IMR-90 (cell line): ENCODE results near the gene GRIA4. TPM values are rescaled to one million over a fixed set of nuclear protein-coding genes. Genes with fewer than 3 reads are reported as not detected.

Experiments used
- ATAC-seq: fragments of 200-7000 bp; cut with Tn5 transposase; 2 replicates; pipeline ENCODE4 v1.9.1; 2020; ENCODE audit warnings: low read depth, mild to moderate bottlenecking, moderate library complexity
- BruUV-seq: library from RNA; stranded (reverse); fragments of 400-500 nt; replicated peaks from 2 replicates; lab custom pipeline; 2021; lab: Mats Ljungman, UMichigan
- CTCF ChIA-PET: fragments of 300-600 bp; formaldehyde crosslinking; extraction: SDS; loops from one replicate; lab custom pipeline; 2021; ENCODE audit warnings: antibody characterized with exemption; lab: Yijun Ruan, JAX
- POLR2A ChIA-PET: fragments of 300-600 bp; sonication (Branson Sonifier 250); formaldehyde crosslinking; loops from one replicate; lab custom pipeline; 2022; ENCODE audit warnings: antibody characterized with exemption; ENCODE audit not compliant: unreplicated experiment; lab: Charles Lee
- DNase-seq: peaks from one replicate; pipeline ENCODE4 v3.0.0; 2013
- H2AFZ ChIP-seq: replicated peaks from 2 replicates; pipeline ENCODE3; 2013; ENCODE audit warnings: low read length, mild to moderate bottlenecking; ENCODE audit not compliant: poor library complexity
- H2AK5ac ChIP-seq: 2 replicates; pipeline ENCODE4 v1.6.1; 2013; ENCODE audit warnings: low read depth, low read length, inconsistent platforms
- H2AK9ac ChIP-seq: replicated peaks from 2 replicates; pipeline ENCODE3; 2013; ENCODE audit warnings: mild to moderate bottlenecking, low read depth, low read length, moderate library complexity; ENCODE audit not compliant: poor library complexity
- H2BK120ac ChIP-seq: 2 replicates; pipeline ENCODE4 v1.6.1; 2013; ENCODE audit warnings: low read depth, low read length, inconsistent platforms
- H2BK15ac ChIP-seq: 3 replicates; pipeline ENCODE4 v1.6.1; 2013; ENCODE audit warnings: low read depth, low read length, inconsistent platforms
- H2BK20ac ChIP-seq: 2 replicates; pipeline ENCODE4 v1.6.1; 2013; ENCODE audit warnings: low read depth, mild to moderate bottlenecking, inconsistent platforms, low read length, moderate library complexity
- H2BK5ac ChIP-seq: 2 replicates; pipeline ENCODE4 v1.6.1; 2013; ENCODE audit warnings: mild to moderate bottlenecking, low read depth, low read length, inconsistent platforms; ENCODE audit not compliant: poor library complexity, severe bottlenecking
- H3K14ac ChIP-seq: replicated peaks from 2 replicates; pipeline ENCODE4 v1.6.1; 2013; ENCODE audit warnings: low read depth, low read length, inconsistent platforms
- H3K18ac ChIP-seq: 2 replicates; pipeline ENCODE4 v1.6.1; 2013; ENCODE audit warnings: low read depth, low read length, control low read depth
- H3K23ac ChIP-seq: 2 replicates; pipeline ENCODE4 v1.6.1; 2013; ENCODE audit warnings: low read depth, low read length, inconsistent platforms
- H3K27ac ChIP-seq: 2 replicates; pipeline ENCODE4 v1.5.1; 2013; ENCODE audit warnings: mild to moderate bottlenecking, control low read depth, low read length; ENCODE audit not compliant: insufficient read depth
- H3K27me3 ChIP-seq: 2 replicates; pipeline ENCODE4 v1.6.1; 2013; ENCODE audit warnings: low read length; ENCODE audit not compliant: control insufficient read depth, insufficient read depth
- H3K36me3 ChIP-seq: 2 replicates; pipeline ENCODE4 v1.6.1; 2013; ENCODE audit warnings: low read length, mixed read lengths; ENCODE audit not compliant: control insufficient read depth, insufficient read depth
- H3K4ac ChIP-seq: 2 replicates; pipeline ENCODE4 v1.6.1; 2013; ENCODE audit warnings: low read depth, low read length, inconsistent platforms
- H3K4me1 ChIP-seq: 2 replicates; pipeline ENCODE4 v1.6.1; 2013; ENCODE audit warnings: low read length, mixed read lengths; ENCODE audit not compliant: control insufficient read depth, insufficient read depth
- H3K4me2 ChIP-seq: 2 replicates; pipeline ENCODE4 v1.6.1; 2013; ENCODE audit warnings: low read depth, mild to moderate bottlenecking, control low read depth, low read length, moderate library complexity
- H3K4me3 ChIP-seq: 2 replicates; pipeline ENCODE4 v1.5.1; 2013; ENCODE audit warnings: low read depth, mild to moderate bottlenecking, control low read depth, low read length, moderate library complexity; ENCODE audit not compliant: insufficient read depth
- H3K56ac ChIP-seq: 2 replicates; pipeline ENCODE4 v1.6.1; 2013; ENCODE audit warnings: low read length, inconsistent platforms; ENCODE audit not compliant: insufficient read depth; ENCODE audit errors: extremely low read depth
- H3K79me1 ChIP-seq, 2 experiments: 2 replicates each; pipeline ENCODE4 v1.6.1; 2013; ENCODE audit warnings: low read length in 2 of 2, inconsistent platforms in 1 of 2, low read depth in 1 of 2
- H3K9ac ChIP-seq: 2 replicates; pipeline ENCODE4 v1.6.1; 2013; ENCODE audit warnings: low read depth, low read length, control low read depth
- H3K9me1 ChIP-seq: 2 replicates; pipeline ENCODE4 v1.6.1; 2013; ENCODE audit warnings: low read length, inconsistent platforms; ENCODE audit not compliant: insufficient read depth
- H3K9me3 ChIP-seq: 2 replicates; pipeline ENCODE4 v1.6.1; 2013; ENCODE audit warnings: low read length; ENCODE audit not compliant: control insufficient read depth, insufficient read depth
- H4K20me1 ChIP-seq: 2 replicates; pipeline ENCODE4 v1.6.1; 2013; ENCODE audit warnings: low read length, inconsistent platforms; ENCODE audit not compliant: insufficient read depth
- H4K5ac ChIP-seq: 2 replicates; pipeline ENCODE4 v1.6.1; 2013; ENCODE audit warnings: mild to moderate bottlenecking, low read depth, low read length, control low read depth
- H4K8ac ChIP-seq, 2 experiments: 2 replicates each; pipeline ENCODE4 v1.6.1; 2013; ENCODE audit warnings: low read depth in 2 of 2, low read length in 2 of 2, control low read depth in 1 of 2, inconsistent platforms in 1 of 2
- H4K91ac ChIP-seq: 2 replicates; pipeline ENCODE4 v1.6.1; 2013; ENCODE audit warnings: low read depth, low read length, inconsistent platforms; ENCODE audit not compliant: insufficient read depth
- BHLHE40 ChIP-seq: fragments of 150-350 bp; IDR thresholded peaks from 2 replicates; pipeline ENCODE4 v1.6.1; 2016; ENCODE audit warnings: mild to moderate bottlenecking, low read depth, low read length
- CEBPB ChIP-seq: IDR thresholded peaks from 2 replicates; pipeline ENCODE4 v1.6.1; 2012; ENCODE audit warnings: low read depth, low read length, improper control_type of control experiment
- NFE2L2 ChIP-seq: fragments of 150-350 bp; IDR thresholded peaks from 2 replicates; pipeline ENCODE4 v1.6.1; 2016; ENCODE audit warnings: low read depth, mild to moderate bottlenecking, low read length
- WGBS, 2 experiments: methylation state at CpG; one replicate each; pipeline versions ENCODE4 v1.1.5 to v1.1.7; 2013; ENCODE audit warnings: missing lambda C conversion rate in 2 of 2; ENCODE audit not compliant: insufficient read length in 1 of 2; ENCODE audit errors: extremely low coverage in 2 of 2; 5-methylcytosine and 5-hydroxymethylcytosine counted together
- dilution Hi-C: fragments of 300-500 bp; cut with HindIII; formaldehyde crosslinking; loops from one replicate; pipeline ENCODE4 v1.14.3; 2018; ENCODE audit warnings: low sequenced_read_pairs; ENCODE audit not compliant: unreplicated experiment
- in situ Hi-C: fragments of 300-500 bp; cut with MboI; formaldehyde crosslinking; loops from 3 replicates; pipeline ENCODE4 v1.14.3; 2019; ENCODE audit warnings: low sequenced_read_pairs, inconsistent platforms, mixed read lengths
- intact Hi-C: fragments of 100-400 bp; cut with micrococcal nuclease; formaldehyde crosslinking; loops from 2 replicates; pipeline ENCODE4 v1.10.0; 2022
- polyA plus RNA-seq, 3 experiments: library from polyadenylated mRNA; depleted of rRNA; stranded (reverse); fragments of >200 nt; gene quantifications; 2 replicates each; pipeline ENCODE4 v1.2.3, GENCODE V29; 2012; ENCODE audit warnings: low replicate concordance in 1 of 3
- total RNA-seq: library from RNA; depleted of rRNA; stranded (reverse); fragments of >200 nt; gene quantifications from 2 replicates; pipeline ENCODE4 v1.2.3, GENCODE V29; 2012

Gene GRIA4
- total and polyA plus RNA-seq, 2 of the 4 experiments (the other 2 are of a cell fraction), result 0.36 to 1.0 TPM

GRCh38 chr11:105574974-105575373 lies 34.9 kb upstream of the GRIA4 start:
- dilution Hi-C loops, result no loop called here

More at GRCh38 chr11:105574974-105575373, 34.9 kb upstream of the GRIA4 start:
- Histone ChIP-seq H3K4me1 (peaks cover 2% of the 10 kb centered on the region), H3K9me1 (no peaks in the 10 kb centered on the region), H3K4me2 (no peak overlapping the region), H3K79me1 (no peaks in the 10 kb centered on the region), H4K91ac (no peak overlapping the region), H2BK5ac (no peak overlapping the region), H2AFZ (no peak overlapping the region), H3K9me3 (no peaks in the 10 kb centered on the region), H4K8ac (no peak overlapping the region), H3K4ac (no peak overlapping the region), H3K18ac (no peak overlapping the region), H3K27me3 (no peaks in the 10 kb centered on the region), H2BK15ac (no peak overlapping the region), H3K36me3 (no peaks in the 10 kb centered on the region), H3K23ac (no peak overlapping the region), H3K4me3 (no peak overlapping the region), H3K27ac (no peak overlapping the region), H4K5ac (no peak overlapping the region), H4K20me1 (no peaks in the 10 kb centered on the region), H2AK5ac (no peak overlapping the region), H3K14ac (no peak overlapping the region), H2AK9ac (no peak overlapping the region), H3K56ac (no peak overlapping the region), H2BK20ac (no peak overlapping the region), H3K9ac (no peak overlapping the region), H2BK120ac (no peak overlapping the region)
- ATAC-seq (no peak), DNase-seq (no peak)
- POLR2A ChIA-PET, result no interaction called here
- intact Hi-C loops, result no loop called here
- TF ChIP-seq BHLHE40 (no peak), NFE2L2 (peak; percentile 65; the same call in 1 of the 2 replicates), CEBPB (0 out of 2 replicates have a peak, but pooled peaks have one; percentile 11)
- CTCF ChIA-PET, result no interaction called here
- 92% methylated on average over 3 of the region's 3 CpGs; no CpG with 5 or more reads in 1 of the 2 experiments for WGBS, 2 experiments
- BruUV-seq, result no TSS peak
- in situ Hi-C loops, result no loop called here
